ENCODE data around the gene OR4F6.

GRCh38 chr15:101799665-101800064 is 3.6 kb upstream of the OR4F6 start:
- TF ChIP-seq EP300 (IDR thresholded peaks at IDR 0.05; ENCODE audit: borderline replicate concordance) = no peak
- TF ChIP-seq REST (IDR thresholded peaks at IDR 0.05; ENCODE audit: low read depth) = no peak
- no peak for TF ChIP-seq TAF1 (IDR thresholded peaks at IDR 0.05; ENCODE audit: low read depth)
- TF ChIP-seq USF1 (IDR thresholded peaks at IDR 0.05) = no peak
- TF ChIP-seq EGR1 (IDR thresholded peaks at IDR 0.05) = no peak
- no peak for TF ChIP-seq YY1 (IDR thresholded peaks at IDR 0.05; ENCODE audit: low read depth)
- TF ChIP-seq CREB1 (IDR thresholded peaks at IDR 0.05; ENCODE audit: low read depth) = no peak
- TF ChIP-seq ZBTB7A (IDR thresholded peaks at IDR 0.05; ENCODE audit: low read depth) = no peak

Data from Ishikawa (cell line).